Neural cell (in vitro differentiated cells): ENCODE data around the gene IMMP2L.

ENCODE experiments used
- CTCF ChIP-seq: fragments of 450-650 bp; IDR thresholded peaks from 2 replicates; pipeline ENCODE4 v1.5.1; 2014; ENCODE audit warnings: antibody characterized with exemption, mild to moderate bottlenecking, moderate library complexity; ENCODE audit not compliant: poor library complexity, severe bottlenecking
- EZH2 ChIP-seq: fragments of 200-600, 300-800 bp; shearing (Covaris generic), sonication (generic); IDR thresholded peaks from 2 replicates; pipeline ENCODE4 v1.6.1; 2014; ENCODE audit warnings: antibody characterized with exemption, low read length, borderline replicate concordance, mild to moderate bottlenecking; ENCODE audit not compliant: insufficient read depth, poor library complexity, severe bottlenecking
- MXI1 ChIP-seq: fragments of 450-650 bp; conservative IDR thresholded peaks from 2 replicates; pipeline ENCODE4 v1.6.1; 2014; ENCODE audit warnings: antibody characterized with exemption, mild to moderate bottlenecking; ENCODE audit not compliant: poor library complexity, severe bottlenecking
- POLR2AphosphoS5 ChIP-seq: IDR thresholded peaks from 2 replicates; pipeline ENCODE4 v1.6.1; 2012
- RAD21 ChIP-seq: fragments of 450-650 bp; conservative IDR thresholded peaks from 2 replicates; pipeline ENCODE4 v1.6.1; 2014; ENCODE audit warnings: antibody characterized with exemption, mild to moderate bottlenecking, moderate library complexity
- REST ChIP-seq: IDR thresholded peaks from 2 replicates; pipeline ENCODE4 v1.6.1; 2012; ENCODE audit warnings: borderline replicate concordance
- TAF1 ChIP-seq: IDR thresholded peaks from 2 replicates; pipeline ENCODE4 v1.6.1; 2012; ENCODE audit warnings: low read depth

- TF ChIP-seq EZH2 (no peak), CTCF (no peak), TAF1 (no peak), RAD21 (no peak), POLR2AphosphoS5 (no peak), REST (no peak), MXI1 (no peak)
Measured at GRCh38 chr7:111098926-111099250, 463.4 kb downstream of the IMMP2L start.
